ENCODE measurements around the gene MYO1D.
"Not testable (repeated sequence)": the region's sequence is repeated elsewhere in the genome, so short reads cannot be mapped to it uniquely, and the experiment has no call there.

MYO1D gene

GRCh38 chr17:32739722-32740121 is 137.2 kb downstream of the MYO1D start:
- TF ChIP-seq, protein P1, sequence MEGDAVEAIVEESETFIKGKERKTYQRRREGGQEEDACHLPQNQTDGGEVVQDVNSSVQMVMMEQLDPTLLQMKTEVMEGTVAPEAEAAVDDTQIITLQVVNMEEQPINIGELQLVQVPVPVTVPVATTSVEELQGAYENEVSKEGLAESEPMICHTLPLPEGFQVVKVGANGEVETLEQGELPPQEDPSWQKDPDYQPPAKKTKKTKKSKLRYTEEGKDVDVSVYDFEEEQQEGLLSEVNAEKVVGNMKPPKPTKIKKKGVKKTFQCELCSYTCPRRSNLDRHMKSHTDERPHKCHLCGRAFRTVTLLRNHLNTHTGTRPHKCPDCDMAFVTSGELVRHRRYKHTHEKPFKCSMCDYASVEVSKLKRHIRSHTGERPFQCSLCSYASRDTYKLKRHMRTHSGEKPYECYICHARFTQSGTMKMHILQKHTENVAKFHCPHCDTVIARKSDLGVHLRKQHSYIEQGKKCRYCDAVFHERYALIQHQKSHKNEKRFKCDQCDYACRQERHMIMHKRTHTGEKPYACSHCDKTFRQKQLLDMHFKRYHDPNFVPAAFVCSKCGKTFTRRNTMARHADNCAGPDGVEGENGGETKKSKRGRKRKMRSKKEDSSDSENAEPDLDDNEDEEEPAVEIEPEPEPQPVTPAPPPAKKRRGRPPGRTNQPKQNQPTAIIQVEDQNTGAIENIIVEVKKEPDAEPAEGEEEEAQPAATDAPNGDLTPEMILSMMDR (IDR thresholded peaks at IDR 0.05; ENCODE audit: insufficient read depth, low read length, missing control alignments): no peak
- CTCF ChIA-PET: no interaction called here
- POLR2A ChIA-PET: no interaction called here
- H3K4me3 ChIP-seq (ENCODE audit: low read depth, low read length): no peak overlapping the region
- DNase-seq (ENCODE audit: low read depth, low spot score): no peak

DNA sequence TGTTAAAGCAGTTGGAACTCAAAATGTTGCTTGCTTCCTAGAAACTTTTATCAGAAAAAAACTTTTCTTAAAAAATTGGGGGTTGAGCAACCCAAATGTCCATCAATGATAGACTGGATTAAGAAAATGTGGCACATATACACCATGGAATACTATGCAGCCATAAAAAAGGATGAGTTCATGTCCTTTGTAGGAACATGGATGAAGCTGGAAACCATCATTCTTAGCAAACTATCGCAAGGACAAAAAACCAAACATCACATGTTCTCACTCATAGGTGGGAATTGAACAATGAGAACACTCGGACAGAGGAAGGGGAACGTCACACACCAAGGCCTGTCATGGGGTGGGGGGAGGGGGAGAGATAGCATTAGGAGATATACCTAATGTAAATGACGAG is 137.8 kb downstream of the MYO1D start:
- DNase-seq (ENCODE audit: low read depth, low spot score); H3K4me3 ChIP-seq (ENCODE audit: low read depth, low read length); CTCF ChIA-PET; POLR2A ChIA-PET: not testable (repeated sequence)

GRCh38 chr17:32733401-32733800 is 143.5 kb downstream of the MYO1D start:
- DNase-seq (ENCODE audit: low read depth, low spot score): no peak
- CTCF ChIA-PET: interaction anchor here (0.9 to 1.4 kb wide), 3 partner anchors 22 to 272 kb away, joined by 3 to 5 read pairs (median 3); no protein-coding TSS in a partner anchor
- H3K4me3 ChIP-seq (ENCODE audit: low read depth, low read length): no peak overlapping the region
- TF ChIP-seq, protein P1 (IDR thresholded peaks at IDR 0.05; ENCODE audit: insufficient read depth, low read length, missing control alignments): no peak
- POLR2A ChIA-PET: no interaction called here

GRCh38 chr17:32732900-32733299 is 144.0 kb downstream of the MYO1D start:
- CTCF ChIA-PET: interaction anchor here (0.9 to 1.4 kb wide), 3 partner anchors 22 to 271 kb away, joined by 3 to 5 read pairs (median 3); no protein-coding TSS in a partner anchor
- POLR2A ChIA-PET: no interaction called here
- TF ChIP-seq, protein P1 (IDR thresholded peaks at IDR 0.05; ENCODE audit: insufficient read depth, low read length, missing control alignments): no peak

GRCh38 chr17:32732296-32732642 is 144.7 kb downstream of the MYO1D start:
- TF ChIP-seq, protein P1 (IDR thresholded peaks at IDR 0.05; ENCODE audit: insufficient read depth, low read length, missing control alignments): no peak
- ChIA-PET CTCF (interaction anchor here (0.9 kb wide), 1 partner anchor 270 kb away, joined by 3 read pairs; no protein-coding TSS in a partner anchor), POLR2A (no interaction called here)
- no peak overlapping the region for H3K4me3 ChIP-seq (ENCODE audit: low read depth, low read length)
- DNase-seq (ENCODE audit: low read depth, low spot score): no peak

More at GRCh38 chr17:32732900-32733299, 144.0 kb downstream of the MYO1D start:
- no peak for DNase-seq (ENCODE audit: low read depth, low spot score)
- no peak overlapping the region for H3K4me3 ChIP-seq (ENCODE audit: low read depth, low read length)

- no peak overlapping the region for H3K4me3 ChIP-seq (ENCODE audit: low read depth, low read length)
- CTCF ChIA-PET: no interaction called here
- no peak for DNase-seq (ENCODE audit: low read depth, low spot score)
- POLR2A ChIA-PET: no interaction called here
- TF ChIP-seq, protein P1 (IDR thresholded peaks at IDR 0.05; ENCODE audit: insufficient read depth, low read length, missing control alignments): no peak
Observed at GRCh38 chr17:32731556-32732295, 145.2 kb downstream of the MYO1D start.

DNA sequence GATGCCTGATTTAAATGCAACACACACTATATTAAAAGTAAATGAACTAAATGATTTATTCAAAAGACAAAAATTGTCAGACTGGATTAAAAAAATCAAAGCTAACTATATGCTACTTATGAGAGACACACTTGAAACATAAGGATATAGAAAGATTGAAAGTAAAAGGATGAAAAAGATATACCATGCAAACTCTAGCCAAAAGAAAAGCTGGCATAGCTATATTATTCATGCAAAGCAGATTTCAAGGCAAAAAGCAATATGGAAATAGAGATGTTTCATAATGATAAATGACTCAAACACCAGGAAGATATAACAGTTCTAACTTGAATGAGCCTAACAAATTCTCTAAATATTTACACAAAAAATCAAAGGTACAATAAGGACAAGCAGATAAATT is 149.2 kb downstream of the MYO1D start:
- H3K4me3 ChIP-seq (ENCODE audit: low read depth, low read length): no peak overlapping the region
- no peak for DNase-seq (ENCODE audit: low read depth, low spot score)
- ChIA-PET POLR2A (no interaction called here), CTCF (interaction anchor here (1.1 kb wide), 1 partner anchor 240 kb away, joined by 3 read pairs; no protein-coding TSS in a partner anchor)
- TF ChIP-seq, protein P1 (IDR thresholded peaks at IDR 0.05; ENCODE audit: insufficient read depth, low read length, missing control alignments): no peak

Measured in AG04449 (cell line).